IMR-90 (cell line): ENCODE results near the gene ADISSP. TPM values are rescaled to one million over a fixed set of nuclear protein-coding genes. Genes with fewer than 3 reads are reported as not detected.

Source experiments
- ATAC-seq: fragments of 200-7000 bp; cut with Tn5 transposase; 2 replicates; pipeline ENCODE4 v1.9.1; 2020; ENCODE audit warnings: low read depth, mild to moderate bottlenecking, moderate library complexity
- BruUV-seq: library from RNA; stranded (reverse); fragments of 400-500 nt; replicated peaks from 2 replicates; lab custom pipeline; 2021; lab: Mats Ljungman, UMichigan
- CTCF ChIA-PET: fragments of 300-600 bp; formaldehyde crosslinking; extraction: SDS; loops from one replicate; lab custom pipeline; 2021; ENCODE audit warnings: antibody characterized with exemption; lab: Yijun Ruan, JAX
- POLR2A ChIA-PET: fragments of 300-600 bp; sonication (Branson Sonifier 250); formaldehyde crosslinking; loops from one replicate; lab custom pipeline; 2022; ENCODE audit warnings: antibody characterized with exemption; ENCODE audit not compliant: unreplicated experiment; lab: Charles Lee
- DNase-seq: peaks from one replicate; pipeline ENCODE4 v3.0.0; 2013
- H2AFZ ChIP-seq: replicated peaks from 2 replicates; pipeline ENCODE3; 2013; ENCODE audit warnings: low read length, mild to moderate bottlenecking; ENCODE audit not compliant: poor library complexity
- H2AK5ac ChIP-seq: 2 replicates; pipeline ENCODE4 v1.6.1; 2013; ENCODE audit warnings: low read depth, low read length, inconsistent platforms
- H2AK9ac ChIP-seq: replicated peaks from 2 replicates; pipeline ENCODE3; 2013; ENCODE audit warnings: mild to moderate bottlenecking, low read depth, low read length, moderate library complexity; ENCODE audit not compliant: poor library complexity
- H2BK120ac ChIP-seq: 2 replicates; pipeline ENCODE4 v1.6.1; 2013; ENCODE audit warnings: low read depth, low read length, inconsistent platforms
- H2BK15ac ChIP-seq: 3 replicates; pipeline ENCODE4 v1.6.1; 2013; ENCODE audit warnings: low read depth, low read length, inconsistent platforms
- H2BK20ac ChIP-seq: 2 replicates; pipeline ENCODE4 v1.6.1; 2013; ENCODE audit warnings: low read depth, mild to moderate bottlenecking, inconsistent platforms, low read length, moderate library complexity
- H2BK5ac ChIP-seq: 2 replicates; pipeline ENCODE4 v1.6.1; 2013; ENCODE audit warnings: mild to moderate bottlenecking, low read depth, low read length, inconsistent platforms; ENCODE audit not compliant: poor library complexity, severe bottlenecking
- H3K14ac ChIP-seq: replicated peaks from 2 replicates; pipeline ENCODE4 v1.6.1; 2013; ENCODE audit warnings: low read depth, low read length, inconsistent platforms
- H3K18ac ChIP-seq: 2 replicates; pipeline ENCODE4 v1.6.1; 2013; ENCODE audit warnings: low read depth, low read length, control low read depth
- H3K23ac ChIP-seq: 2 replicates; pipeline ENCODE4 v1.6.1; 2013; ENCODE audit warnings: low read depth, low read length, inconsistent platforms
- H3K27ac ChIP-seq: 2 replicates; pipeline ENCODE4 v1.5.1; 2013; ENCODE audit warnings: mild to moderate bottlenecking, control low read depth, low read length; ENCODE audit not compliant: insufficient read depth
- H3K27me3 ChIP-seq: 2 replicates; pipeline ENCODE4 v1.6.1; 2013; ENCODE audit warnings: low read length; ENCODE audit not compliant: control insufficient read depth, insufficient read depth
- H3K36me3 ChIP-seq: 2 replicates; pipeline ENCODE4 v1.6.1; 2013; ENCODE audit warnings: low read length, mixed read lengths; ENCODE audit not compliant: control insufficient read depth, insufficient read depth
- H3K4ac ChIP-seq: 2 replicates; pipeline ENCODE4 v1.6.1; 2013; ENCODE audit warnings: low read depth, low read length, inconsistent platforms
- H3K4me1 ChIP-seq: 2 replicates; pipeline ENCODE4 v1.6.1; 2013; ENCODE audit warnings: low read length, mixed read lengths; ENCODE audit not compliant: control insufficient read depth, insufficient read depth
- H3K4me2 ChIP-seq: 2 replicates; pipeline ENCODE4 v1.6.1; 2013; ENCODE audit warnings: low read depth, mild to moderate bottlenecking, control low read depth, low read length, moderate library complexity
- H3K4me3 ChIP-seq: 2 replicates; pipeline ENCODE4 v1.5.1; 2013; ENCODE audit warnings: low read depth, mild to moderate bottlenecking, control low read depth, low read length, moderate library complexity; ENCODE audit not compliant: insufficient read depth
- H3K56ac ChIP-seq: 2 replicates; pipeline ENCODE4 v1.6.1; 2013; ENCODE audit warnings: low read length, inconsistent platforms; ENCODE audit not compliant: insufficient read depth; ENCODE audit errors: extremely low read depth
- H3K79me1 ChIP-seq, 2 experiments: 2 replicates each; pipeline ENCODE4 v1.6.1; 2013; ENCODE audit warnings: low read length in 2 of 2, inconsistent platforms in 1 of 2, low read depth in 1 of 2
- H3K9ac ChIP-seq: 2 replicates; pipeline ENCODE4 v1.6.1; 2013; ENCODE audit warnings: low read depth, low read length, control low read depth
- H3K9me1 ChIP-seq: 2 replicates; pipeline ENCODE4 v1.6.1; 2013; ENCODE audit warnings: low read length, inconsistent platforms; ENCODE audit not compliant: insufficient read depth
- H3K9me3 ChIP-seq: 2 replicates; pipeline ENCODE4 v1.6.1; 2013; ENCODE audit warnings: low read length; ENCODE audit not compliant: control insufficient read depth, insufficient read depth
- H4K20me1 ChIP-seq: 2 replicates; pipeline ENCODE4 v1.6.1; 2013; ENCODE audit warnings: low read length, inconsistent platforms; ENCODE audit not compliant: insufficient read depth
- H4K5ac ChIP-seq: 2 replicates; pipeline ENCODE4 v1.6.1; 2013; ENCODE audit warnings: mild to moderate bottlenecking, low read depth, low read length, control low read depth
- H4K8ac ChIP-seq, 2 experiments: 2 replicates each; pipeline ENCODE4 v1.6.1; 2013; ENCODE audit warnings: low read depth in 2 of 2, low read length in 2 of 2, control low read depth in 1 of 2, inconsistent platforms in 1 of 2
- H4K91ac ChIP-seq: 2 replicates; pipeline ENCODE4 v1.6.1; 2013; ENCODE audit warnings: low read depth, low read length, inconsistent platforms; ENCODE audit not compliant: insufficient read depth
- CEBPB ChIP-seq: IDR thresholded peaks from 2 replicates; pipeline ENCODE4 v1.6.1; 2012; ENCODE audit warnings: low read depth, low read length, improper control_type of control experiment
- MAZ ChIP-seq: IDR thresholded peaks from 2 replicates; pipeline ENCODE4 v1.6.1; 2012; ENCODE audit warnings: low read depth, mild to moderate bottlenecking, low read length, improper control_type of control experiment, moderate library complexity, borderline replicate concordance
- RCOR1 ChIP-seq: IDR thresholded peaks from 2 replicates; pipeline ENCODE4 v1.6.1; 2012; ENCODE audit warnings: mild to moderate bottlenecking, low read length, improper control_type of control experiment; ENCODE audit not compliant: insufficient replicate concordance
- RFX5 ChIP-seq: IDR thresholded peaks from 2 replicates; pipeline ENCODE4 v1.8.0; 2012; ENCODE audit warnings: low read depth, mild to moderate bottlenecking, low read length, moderate library complexity
- WGBS, 2 experiments: methylation state at CpG; one replicate each; pipeline versions ENCODE4 v1.1.5 to v1.1.7; 2013; ENCODE audit warnings: missing lambda C conversion rate in 2 of 2; ENCODE audit not compliant: insufficient read length in 1 of 2; ENCODE audit errors: extremely low coverage in 2 of 2; 5-methylcytosine and 5-hydroxymethylcytosine counted together
- dilution Hi-C: fragments of 300-500 bp; cut with HindIII; formaldehyde crosslinking; loops from one replicate; pipeline ENCODE4 v1.14.3; 2018; ENCODE audit warnings: low sequenced_read_pairs; ENCODE audit not compliant: unreplicated experiment
- in situ Hi-C: fragments of 300-500 bp; cut with MboI; formaldehyde crosslinking; loops from 3 replicates; pipeline ENCODE4 v1.14.3; 2019; ENCODE audit warnings: low sequenced_read_pairs, inconsistent platforms, mixed read lengths
- intact Hi-C: fragments of 100-400 bp; cut with micrococcal nuclease; formaldehyde crosslinking; loops from 2 replicates; pipeline ENCODE4 v1.10.0; 2022
- polyA plus RNA-seq, 3 experiments: library from polyadenylated mRNA; depleted of rRNA; stranded (reverse); fragments of >200 nt; gene quantifications; 2 replicates each; pipeline ENCODE4 v1.2.3, GENCODE V29; 2012; ENCODE audit warnings: low replicate concordance in 1 of 3
- total RNA-seq: library from RNA; depleted of rRNA; stranded (reverse); fragments of >200 nt; gene quantifications from 2 replicates; pipeline ENCODE4 v1.2.3, GENCODE V29; 2012
- TF ChIP-seq, protein P1 (sequence below): fragments of 150-350 bp; IDR thresholded peaks from 2 replicates; pipeline ENCODE4 v1.6.1; 2016; ENCODE audit warnings: low read depth, mild to moderate bottlenecking, low read length, moderate library complexity, borderline replicate concordance

ADISSP gene
- total and polyA plus RNA-seq, 2 of the 4 experiments (the other 2 are of a cell fraction) = 31.9 to 58.2 TPM

DNA sequence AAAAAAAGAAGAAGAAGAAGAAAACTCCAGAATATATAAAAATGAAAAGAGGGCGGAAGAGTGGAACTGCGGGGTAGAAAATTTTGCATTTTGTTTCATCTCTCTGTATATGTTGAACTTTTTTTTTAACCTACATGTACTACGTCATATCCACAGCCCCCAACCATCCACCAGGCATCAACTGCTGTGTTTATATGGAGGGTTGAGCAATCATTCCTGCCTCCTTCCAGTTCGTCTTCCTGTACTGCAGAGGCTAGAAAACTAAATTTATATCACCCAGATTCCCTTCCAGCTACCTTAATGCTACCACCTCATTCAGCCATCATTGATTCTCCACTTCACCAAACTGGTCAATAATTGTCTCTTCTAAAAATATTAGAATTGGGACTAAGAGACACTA lies 45.6 kb downstream of the ADISSP start:
- Histone ChIP-seq H3K36me3 (no peaks in the 10 kb centered on the region), H2AK5ac (no peak overlapping the region), H3K18ac (no peak overlapping the region), H3K79me1 (no peaks in the 10 kb centered on the region), H3K4ac (no peak overlapping the region), H3K9ac (no peak overlapping the region), H3K4me3 (no peak overlapping the region), H4K8ac (no peak overlapping the region), H4K91ac (no peak overlapping the region), H2AK9ac (no peak overlapping the region), H2BK15ac (no peak overlapping the region), H4K5ac (no peak overlapping the region), H3K56ac (no peak overlapping the region), H2AFZ (no peak overlapping the region), H3K27ac (no peak overlapping the region), H2BK120ac (no peak overlapping the region), H3K14ac (no peak overlapping the region), H2BK20ac (no peak overlapping the region), H3K27me3 (peaks cover 21% of the 10 kb centered on the region), H3K9me3 (no peaks in the 10 kb centered on the region), H3K9me1 (no peaks in the 10 kb centered on the region), H4K20me1 (no peaks in the 10 kb centered on the region), H3K23ac (no peak overlapping the region), H2BK5ac (no peak overlapping the region), H3K4me1 (no peaks in the 10 kb centered on the region), H3K4me2 (no peak overlapping the region)
- BruUV-seq = no TSS peak
- dilution Hi-C loops = no loop called here
- peak; percentile 54; the same call in 1 of the 2 replicates for ATAC-seq
- ChIA-PET CTCF (interaction anchor here (1.2 kb wide), 1 partner anchor 11 kb away, joined by 3 read pairs; no protein-coding TSS in a partner anchor), POLR2A (interaction anchor here (0.7 kb wide), 1 partner anchor 26 kb away, joined by 7 read pairs; no protein-coding TSS in a partner anchor)
- in situ Hi-C loops = no loop called here
- WGBS, 2 experiments = no CpG with 5 or more reads among the region's 4 CpGs
- peak; percentile 18 for DNase-seq
- TF ChIP-seq MAZ (no peak), CEBPB (peak; percentile 59), RFX5 (no peak), RCOR1 (no peak)
- TF ChIP-seq, protein P1, sequence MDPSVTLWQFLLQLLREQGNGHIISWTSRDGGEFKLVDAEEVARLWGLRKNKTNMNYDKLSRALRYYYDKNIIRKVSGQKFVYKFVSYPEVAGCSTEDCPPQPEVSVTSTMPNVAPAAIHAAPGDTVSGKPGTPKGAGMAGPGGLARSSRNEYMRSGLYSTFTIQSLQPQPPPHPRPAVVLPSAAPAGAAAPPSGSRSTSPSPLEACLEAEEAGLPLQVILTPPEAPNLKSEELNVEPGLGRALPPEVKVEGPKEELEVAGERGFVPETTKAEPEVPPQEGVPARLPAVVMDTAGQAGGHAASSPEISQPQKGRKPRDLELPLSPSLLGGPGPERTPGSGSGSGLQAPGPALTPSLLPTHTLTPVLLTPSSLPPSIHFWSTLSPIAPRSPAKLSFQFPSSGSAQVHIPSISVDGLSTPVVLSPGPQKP = no peak
- intact Hi-C loops = no loop called here
